ENCODE data around the gene CNN2.
A peak's percentile ranks its signal among the peaks of the same experiment; 100 is the strongest.

CNN2 gene

GRCh38 chr19:1025960-1026782 lies at the start of gene CNN2:
Gene CNN2 (plus strand): TSS chr19:1026608. CDS start chr19:1026662, 54 bp downstream.
- DNase-seq (ENCODE audit: low spot score in 2 of 2), result peak; percentile 73 to 86
- Histone ChIP-seq H3K4me3 (peak within 1 kb of the TSS; percentile 95), H3K9me3 (no peaks in the 10 kb centered on the region), H3K4me1 (peaks cover 11% of the 10 kb centered on the region), H3K36me3 (replicated peaks) (peaks cover 18% of the 10 kb centered on the region), H3K27me3 (ENCODE audit: low read depth) (no peaks in the 10 kb centered on the region)
- in situ Hi-C loops (cut with MboI; ENCODE audit: low sequenced_read_pairs), result no loop called here

GRCh38 chr19:977058-977464 lies 49.3 kb upstream of the CNN2 start:
- no peaks in the 10 kb centered on the region for H3K27me3 ChIP-seq (ENCODE audit: low read depth)
- H3K4me3 ChIP-seq, result no peak overlapping the region
- in situ Hi-C loops (cut with MboI; ENCODE audit: low sequenced_read_pairs), result no loop called here
- no peak for DNase-seq (ENCODE audit: low spot score in 2 of 2)
- no peaks in the 10 kb centered on the region for H3K36me3 ChIP-seq (replicated peaks)
- H3K9me3 ChIP-seq, result no peaks in the 10 kb centered on the region
- H3K4me1 ChIP-seq, result no peaks in the 10 kb centered on the region

GRCh38 chr19:979318-979741 lies 47.1 kb upstream of the CNN2 start:
- no peaks in the 10 kb centered on the region for H3K9me3 ChIP-seq
- H3K27me3 ChIP-seq (ENCODE audit: low read depth), result no peaks in the 10 kb centered on the region
- no peak overlapping the region for H3K4me3 ChIP-seq
- peaks cover 2% of the 10 kb centered on the region; the same call in 1 of the 2 replicates for H3K36me3 ChIP-seq (replicated peaks)
- H3K4me1 ChIP-seq, result peaks cover 9% of the 10 kb centered on the region
- in situ Hi-C loops (cut with MboI; ENCODE audit: low sequenced_read_pairs), result no loop called here
- no peak for DNase-seq (ENCODE audit: low spot score in 2 of 2)

GRCh38 chr19:980133-980998 lies 46.0 kb upstream of the CNN2 start:
- H3K36me3 ChIP-seq (replicated peaks), result peaks cover 4% of the 10 kb centered on the region
- DNase-seq (ENCODE audit: low spot score in 2 of 2), result peak in 1 of 2 experiments; percentile 58
- H3K27me3 ChIP-seq (ENCODE audit: low read depth), result no peaks in the 10 kb centered on the region
- in situ Hi-C loops (cut with MboI; ENCODE audit: low sequenced_read_pairs), result loop anchor here (10.0 kb wide), 1 partner anchor 206 kb away; no protein-coding TSS in a partner anchor
- peaks cover 9% of the 10 kb centered on the region for H3K4me1 ChIP-seq
- no peak overlapping the region for H3K4me3 ChIP-seq
- H3K9me3 ChIP-seq, result no peaks in the 10 kb centered on the region

GRCh38 chr19:982567-983170 lies 43.7 kb upstream of the CNN2 start:
- H3K9me3 ChIP-seq, result no peaks in the 10 kb centered on the region
- peak; percentile 72 to 87 for DNase-seq (ENCODE audit: low spot score in 2 of 2)
- H3K4me3 ChIP-seq, result peak overlapping the region; percentile 17
- peaks cover 26% of the 10 kb centered on the region for H3K36me3 ChIP-seq (replicated peaks)
- H3K27me3 ChIP-seq (ENCODE audit: low read depth), result no peaks in the 10 kb centered on the region
- in situ Hi-C loops (cut with MboI; ENCODE audit: low sequenced_read_pairs), result loop anchor here (10.0 kb wide), 1 partner anchor 208 kb away; no protein-coding TSS in a partner anchor
- H3K4me1 ChIP-seq, result peaks cover 9% of the 10 kb centered on the region

GRCh38 chr19:984165-984967 lies 42.0 kb upstream of the CNN2 start, which contains the start of gene WDR18:
Gene WDR18 (plus strand): TSS chr19:984345. CDS start chr19:984354, 9 bp downstream.
- H3K27me3 ChIP-seq (ENCODE audit: low read depth), result no peaks in the 10 kb centered on the region
- H3K4me3 ChIP-seq, result peak within 1 kb of the TSS; percentile 97
- H3K9me3 ChIP-seq, result no peaks in the 10 kb centered on the region
- peaks cover 34% of the 10 kb centered on the region for H3K36me3 ChIP-seq (replicated peaks)
- in situ Hi-C loops (cut with MboI; ENCODE audit: low sequenced_read_pairs), result loop anchor here (10.0 kb wide), 1 partner anchor 210 kb away; no protein-coding TSS in a partner anchor
- peak; percentile 84 to 95 for DNase-seq (ENCODE audit: low spot score in 2 of 2)
- H3K4me1 ChIP-seq, result peaks cover 9% of the 10 kb centered on the region

- no peak for DNase-seq (ENCODE audit: low spot score in 2 of 2)
- Histone ChIP-seq H3K9me3 (no peaks in the 10 kb centered on the region), H3K4me1 (peaks cover 9% of the 10 kb centered on the region), H3K36me3 (replicated peaks) (peaks cover 51% of the 10 kb centered on the region), H3K27me3 (ENCODE audit: low read depth) (no peaks in the 10 kb centered on the region), H3K4me3 (no peak overlapping the region)
- in situ Hi-C loops (cut with MboI; ENCODE audit: low sequenced_read_pairs), result loop anchor here (5.0 to 10.0 kb wide), 2 partner anchors 64 to 211 kb away; no protein-coding TSS in a partner anchor
Observed at GRCh38 chr19:986083-986482, 40.3 kb upstream of the CNN2 start.

GRCh38 chr19:988081-988480 lies 38.3 kb upstream of the CNN2 start:
- no peaks in the 10 kb centered on the region for H3K27me3 ChIP-seq (ENCODE audit: low read depth)
- in situ Hi-C loops (cut with MboI; ENCODE audit: low sequenced_read_pairs), result loop anchor here (5.0 to 10.0 kb wide), 2 partner anchors 66 to 213 kb away; no protein-coding TSS in a partner anchor
- DNase-seq (ENCODE audit: low spot score in 2 of 2), result no peak
- no peak overlapping the region for H3K4me3 ChIP-seq
- peaks cover 6% of the 10 kb centered on the region for H3K4me1 ChIP-seq
- H3K36me3 ChIP-seq (replicated peaks), result peaks cover 62% of the 10 kb centered on the region
- no peaks in the 10 kb centered on the region for H3K9me3 ChIP-seq

GRCh38 chr19:988510-988909 lies 37.9 kb upstream of the CNN2 start:
- Histone ChIP-seq H3K36me3 (replicated peaks) (peaks cover 67% of the 10 kb centered on the region), H3K27me3 (ENCODE audit: low read depth) (no peaks in the 10 kb centered on the region), H3K4me3 (no peak overlapping the region), H3K9me3 (no peaks in the 10 kb centered on the region), H3K4me1 (peaks cover 5% of the 10 kb centered on the region)
- no peak for DNase-seq (ENCODE audit: low spot score in 2 of 2)
- in situ Hi-C loops (cut with MboI; ENCODE audit: low sequenced_read_pairs), result loop anchor here (5.0 to 10.0 kb wide), 2 partner anchors 66 to 214 kb away; no protein-coding TSS in a partner anchor

GRCh38 chr19:989381-990081 lies 36.9 kb upstream of the CNN2 start:
- H3K27me3 ChIP-seq (ENCODE audit: low read depth), result no peaks in the 10 kb centered on the region
- H3K4me3 ChIP-seq, result no peak overlapping the region
- H3K4me1 ChIP-seq, result no peaks in the 10 kb centered on the region
- peaks cover 74% of the 10 kb centered on the region for H3K36me3 ChIP-seq (replicated peaks)
- DNase-seq (ENCODE audit: low spot score in 2 of 2), result no peak
- in situ Hi-C loops (cut with MboI; ENCODE audit: low sequenced_read_pairs), result loop anchor here (5.0 to 10.0 kb wide), 2 partner anchors 67 to 215 kb away; no protein-coding TSS in a partner anchor
- no peaks in the 10 kb centered on the region for H3K9me3 ChIP-seq

GRCh38 chr19:990119-990571 lies 36.3 kb upstream of the CNN2 start:
- in situ Hi-C loops (cut with MboI; ENCODE audit: low sequenced_read_pairs), result no loop called here
- no peaks in the 10 kb centered on the region for H3K9me3 ChIP-seq
- no peak overlapping the region for H3K4me3 ChIP-seq
- no peaks in the 10 kb centered on the region for H3K4me1 ChIP-seq
- H3K36me3 ChIP-seq (replicated peaks), result peaks cover 75% of the 10 kb centered on the region
- H3K27me3 ChIP-seq (ENCODE audit: low read depth), result no peaks in the 10 kb centered on the region
- DNase-seq (ENCODE audit: low spot score in 2 of 2), result no peak

GRCh38 chr19:990746-991145 lies 35.7 kb upstream of the CNN2 start:
- Histone ChIP-seq H3K4me1 (no peaks in the 10 kb centered on the region), H3K27me3 (ENCODE audit: low read depth) (no peaks in the 10 kb centered on the region), H3K9me3 (no peaks in the 10 kb centered on the region), H3K4me3 (no peak overlapping the region), H3K36me3 (replicated peaks) (peaks cover 70% of the 10 kb centered on the region)
- no peak for DNase-seq (ENCODE audit: low spot score in 2 of 2)
- in situ Hi-C loops (cut with MboI; ENCODE audit: low sequenced_read_pairs), result no loop called here

All from HAP-1 (cell line).